Mesenchymal stem cell (in vitro differentiated cells and primary cell): ENCODE results near the gene CD163L1. TPM values are rescaled to one million over a fixed set of nuclear protein-coding genes. Genes with fewer than 3 reads are reported as not detected.

Source experiments
- DNase-seq: peaks from one replicate; pipeline ENCODE4 v3.0.0-alpha.2; 2013
- H2AFZ ChIP-seq: one replicate; pipeline ENCODE4 v1.6.1; 2013; ENCODE audit warnings: low read depth, mild to moderate bottlenecking, control low read depth, inconsistent platforms, low read length, moderate library complexity
- H2AK5ac ChIP-seq: 2 replicates; pipeline ENCODE4 v1.6.1; 2013; ENCODE audit warnings: low read length, moderate library complexity, mild to moderate bottlenecking, inconsistent platforms; ENCODE audit not compliant: severe bottlenecking
- H2BK120ac ChIP-seq: one replicate; pipeline ENCODE4 v1.6.1; 2013; ENCODE audit warnings: low read depth, mild to moderate bottlenecking, inconsistent platforms, low read length, moderate library complexity
- H2BK12ac ChIP-seq, 2 experiments: one replicate each; pipeline ENCODE4 v1.6.1; 2013; ENCODE audit warnings: inconsistent platforms in 2 of 2, low read length in 2 of 2, mild to moderate bottlenecking in 2 of 2, moderate library complexity in 2 of 2, control low read depth in 1 of 2
- H2BK15ac ChIP-seq: one replicate; pipeline ENCODE4 v1.6.1; 2013; ENCODE audit warnings: mild to moderate bottlenecking, low read depth, inconsistent platforms; ENCODE audit not compliant: poor library complexity, severe bottlenecking
- H2BK5ac ChIP-seq: 2 replicates; pipeline ENCODE4 v1.6.1; 2013; ENCODE audit warnings: low read depth, mild to moderate bottlenecking, low read length, control low read depth, inconsistent platforms; ENCODE audit not compliant: poor library complexity, severe bottlenecking
- H3K14ac ChIP-seq, 2 experiments: one replicate each; pipeline ENCODE4 v1.6.1; 2013; ENCODE audit warnings: inconsistent platforms in 2 of 2, low read length in 2 of 2, control low read depth in 1 of 2, mild to moderate bottlenecking in 1 of 2, moderate library complexity in 1 of 2
- H3K18ac ChIP-seq, 2 experiments: one replicate each; pipeline ENCODE4 v1.6.1; 2013; ENCODE audit warnings: inconsistent platforms in 2 of 2, low read length in 2 of 2, control low read depth in 1 of 2, low read depth in 1 of 2, mild to moderate bottlenecking in 1 of 2
- H3K23ac ChIP-seq, 2 experiments: one replicate each; pipeline ENCODE4 v1.6.1; 2013; ENCODE audit warnings: inconsistent platforms in 2 of 2, low read length in 2 of 2, mild to moderate bottlenecking in 2 of 2, moderate library complexity in 2 of 2, control low read depth in 1 of 2
- H3K27ac ChIP-seq: 2 replicates; pipeline ENCODE4 v1.5.1; 2013; ENCODE audit warnings: mild to moderate bottlenecking, moderate library complexity, low read length, control low read depth, inconsistent platforms; ENCODE audit not compliant: poor library complexity, severe bottlenecking
- H3K27me3 ChIP-seq, 2 experiments: 2 replicates each; pipeline versions ENCODE4 v1.6.1 to v1.7.0; 2013; ENCODE audit warnings: low read length in 2 of 2, mild to moderate bottlenecking in 2 of 2, moderate library complexity in 2 of 2, control low read depth in 1 of 2, inconsistent platforms in 1 of 2; ENCODE audit not compliant: control insufficient read depth in 1 of 2, insufficient read depth in 1 of 2
- H3K36me3 ChIP-seq, 2 experiments: 2 replicates each; pipeline versions ENCODE4 v1.6.1 to v1.7.0; 2013; ENCODE audit warnings: low read length in 2 of 2, control low read depth in 1 of 2, inconsistent platforms in 1 of 2, low read depth in 1 of 2, mild to moderate bottlenecking in 1 of 2; ENCODE audit not compliant: insufficient read depth in 2 of 2, control insufficient read depth in 1 of 2
- H3K4ac ChIP-seq, 2 experiments: one replicate each; pipeline ENCODE4 v1.6.1; 2013; ENCODE audit warnings: inconsistent platforms in 2 of 2, low read length in 2 of 2, mild to moderate bottlenecking in 2 of 2, moderate library complexity in 2 of 2, control low read depth in 1 of 2, low read depth in 1 of 2
- H3K4me1 ChIP-seq: 2 replicates; pipeline ENCODE4 v1.6.1; 2013; ENCODE audit warnings: low read depth, low read length, control low read depth; ENCODE audit not compliant: control insufficient read depth, insufficient read depth
- H3K4me2 ChIP-seq: 2 replicates; pipeline ENCODE4 v1.6.1; 2013; ENCODE audit warnings: low read length, mild to moderate bottlenecking, inconsistent platforms; ENCODE audit not compliant: poor library complexity, severe bottlenecking
- H3K4me3 ChIP-seq, 2 experiments: 2 replicates each; pipeline versions ENCODE4 v1.5.1 to v1.7.0; 2013; ENCODE audit warnings: low read length in 2 of 2, mild to moderate bottlenecking in 2 of 2, control low read depth in 1 of 2, low read depth in 1 of 2; ENCODE audit not compliant: insufficient read depth in 1 of 2
- H3K79me1 ChIP-seq: replicated peaks from 2 replicates; pipeline ENCODE4 v1.6.1; 2013; ENCODE audit warnings: mild to moderate bottlenecking, control low read depth, low read length, inconsistent platforms; ENCODE audit not compliant: poor library complexity, severe bottlenecking
- H3K9ac ChIP-seq: 2 replicates; pipeline ENCODE4 v1.7.0; 2013; ENCODE audit warnings: mild to moderate bottlenecking, low read length, moderate library complexity
- H3K9me3 ChIP-seq: 2 replicates; pipeline ENCODE4 v1.7.0; 2013; ENCODE audit warnings: mild to moderate bottlenecking, low read length; ENCODE audit not compliant: control insufficient read depth
- H4K8ac ChIP-seq: one replicate; pipeline ENCODE4 v1.6.1; 2013; ENCODE audit warnings: inconsistent platforms, mild to moderate bottlenecking, low read length, moderate library complexity
- H4K91ac ChIP-seq: one replicate; pipeline ENCODE4 v1.6.1; 2013; ENCODE audit warnings: mild to moderate bottlenecking, low read length, inconsistent platforms
- WGBS: methylation state at CpG from one replicate; pipeline ENCODE4 v1.1.7; 2013; ENCODE audit warnings: mixed read lengths; 5-methylcytosine and 5-hydroxymethylcytosine counted together
- polyA plus RNA-seq, 2 experiments: library from polyadenylated mRNA; stranded (reverse); fragments of 200-250 nt; gene quantifications; one replicate each; pipeline ENCODE4 v1.2.3, GENCODE V29; 2013

The CD163L1 gene
- polyA plus RNA-seq (2013, experiment 1 of 2) = 2.1 TPM
- polyA plus RNA-seq (2013, experiment 2 of 2) = 2.7 TPM

DNA sequence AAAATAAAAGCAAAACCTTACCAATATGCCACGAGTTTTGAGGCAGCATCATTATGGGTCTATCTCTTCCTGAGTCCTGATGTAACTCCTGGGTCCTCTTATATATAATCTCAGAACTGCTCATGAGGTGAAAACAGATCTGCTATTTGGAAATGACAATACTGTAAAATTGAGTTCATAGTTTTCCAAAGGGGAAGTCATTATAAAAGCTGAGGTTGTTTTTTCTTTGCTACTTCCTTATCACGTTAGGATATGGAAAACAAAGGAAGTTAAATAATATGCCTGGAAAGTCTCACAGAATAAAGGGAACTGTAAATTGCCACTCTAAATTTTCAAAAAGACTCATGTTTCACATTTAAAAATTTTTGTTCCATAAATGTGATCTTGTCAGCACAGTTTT lies at the start of gene CD163L1:
Gene CD163L1 (minus strand): TSS at position 78 of the 400 bp plus-strand sequence. CDS start 26 bp downstream, at position 52.
- no peak within 1 kb of the TSS for H3K4ac ChIP-seq
- no peak within 1 kb of the TSS for H3K18ac ChIP-seq
- H3K4me2 ChIP-seq = no peak within 1 kb of the TSS
- H3K9me3 ChIP-seq = no peaks in the 10 kb centered on the region
- H2BK15ac ChIP-seq = no peak within 1 kb of the TSS
- H3K14ac ChIP-seq = no peak within 1 kb of the TSS
- no peak within 1 kb of the TSS for H4K91ac ChIP-seq
- no peak within 1 kb of the TSS for H3K27ac ChIP-seq
- H2AFZ ChIP-seq = no peak within 1 kb of the TSS
- H3K4me3 ChIP-seq = no peak within 1 kb of the TSS
- H3K23ac ChIP-seq = no peak within 1 kb of the TSS
- no peak within 1 kb of the TSS for H2BK120ac ChIP-seq
- no peaks in the 10 kb centered on the region for H3K36me3 ChIP-seq
- H3K9ac ChIP-seq = no peak within 1 kb of the TSS
- H3K4me1 ChIP-seq = peaks cover 6% of the 10 kb centered on the region
- no peaks in the 10 kb centered on the region for H3K79me1 ChIP-seq
- H2AK5ac ChIP-seq = no peak within 1 kb of the TSS
- H3K27me3 ChIP-seq = no peaks in the 10 kb centered on the region
- H4K8ac ChIP-seq = no peak within 1 kb of the TSS
- no peak within 1 kb of the TSS for H2BK12ac ChIP-seq
- no peak within 1 kb of the TSS for H2BK5ac ChIP-seq
- WGBS = 67% methylated on average over 1 of the region's 2 CpGs
- no peak for DNase-seq

DNA sequence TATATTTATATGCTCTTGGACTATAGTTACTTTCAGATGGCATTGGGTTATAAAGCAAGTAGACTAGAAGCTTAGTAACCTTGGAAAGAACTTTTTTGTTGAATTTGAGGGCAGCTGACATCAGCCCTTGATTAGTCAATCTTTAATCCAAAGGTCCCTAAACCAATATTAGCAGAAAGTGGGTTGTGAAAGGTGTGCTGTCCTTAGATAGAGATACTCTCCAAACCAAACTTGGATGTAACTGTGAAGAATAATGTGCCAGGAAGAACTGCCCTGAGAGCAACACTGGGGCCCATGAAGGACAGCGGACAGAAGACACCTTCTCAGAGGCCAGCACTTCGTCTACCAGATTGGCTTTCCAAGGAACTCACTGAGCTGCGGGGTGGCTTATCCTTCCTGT lies 49.1 kb upstream of the CD163L1 start:
- Histone ChIP-seq H3K9me3 (no peaks in the 10 kb centered on the region), H2BK15ac (no peak overlapping the region), H2BK120ac (no peak overlapping the region), H3K4me2 (no peak overlapping the region), H2BK5ac (no peak overlapping the region), H4K91ac (no peak overlapping the region), H3K23ac (no peak overlapping the region), H2BK12ac (no peak overlapping the region), H3K14ac (no peak overlapping the region), H4K8ac (no peak overlapping the region), H3K9ac (no peak overlapping the region), H3K27ac (no peak overlapping the region), H3K27me3 (no peaks in the 10 kb centered on the region), H3K4me3 (no peak overlapping the region), H3K79me1 (no peaks in the 10 kb centered on the region), H3K18ac (no peak overlapping the region), H3K4ac (no peak overlapping the region), H2AK5ac (no peak overlapping the region), H2AFZ (no peak overlapping the region), H3K36me3 (no peaks in the 10 kb centered on the region), H3K4me1 (no peaks in the 10 kb centered on the region)
- 94% methylated on average over 3 of the region's 3 CpGs for WGBS
- DNase-seq = no peak

DNA sequence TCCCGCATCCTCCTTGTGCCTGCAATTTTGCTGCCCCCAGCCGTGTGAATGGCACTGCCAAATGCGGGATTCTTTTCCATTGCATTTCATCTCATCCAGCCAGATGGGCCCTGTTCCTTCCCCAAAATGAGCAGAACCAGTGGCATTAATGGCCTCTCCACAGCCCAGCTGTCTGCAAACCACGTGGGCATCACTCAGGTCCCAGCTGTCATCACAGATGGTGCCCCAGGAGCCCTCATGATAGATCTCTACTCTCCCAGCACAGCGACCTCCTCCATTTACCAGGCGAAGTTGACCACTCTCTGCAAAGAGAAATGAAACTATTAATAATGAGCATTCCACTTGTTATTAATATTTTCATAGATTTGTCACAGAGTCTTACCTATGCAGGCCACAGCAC lies 42.6 kb upstream of the CD163L1 start:
- Histone ChIP-seq H3K4me2 (no peak overlapping the region), H2BK12ac (no peak overlapping the region), H3K4ac (no peak overlapping the region), H2AK5ac (no peak overlapping the region), H3K23ac (no peak overlapping the region), H3K9ac (no peak overlapping the region), H4K8ac (no peak overlapping the region), H3K4me3 (no peak overlapping the region), H2BK15ac (no peak overlapping the region), H2BK120ac (no peak overlapping the region), H3K27me3 (no peaks in the 10 kb centered on the region), H3K27ac (no peak overlapping the region), H3K18ac (no peak overlapping the region), H4K91ac (no peak overlapping the region), H3K14ac (no peak overlapping the region), H2AFZ (no peak overlapping the region), H3K79me1 (no peaks in the 10 kb centered on the region), H3K36me3 (no peaks in the 10 kb centered on the region), H2BK5ac (no peak overlapping the region), H3K9me3 (no peaks in the 10 kb centered on the region), H3K4me1 (no peaks in the 10 kb centered on the region)
- DNase-seq = no peak
- 83% methylated on average over 4 of the region's 6 CpGs for WGBS

DNA sequence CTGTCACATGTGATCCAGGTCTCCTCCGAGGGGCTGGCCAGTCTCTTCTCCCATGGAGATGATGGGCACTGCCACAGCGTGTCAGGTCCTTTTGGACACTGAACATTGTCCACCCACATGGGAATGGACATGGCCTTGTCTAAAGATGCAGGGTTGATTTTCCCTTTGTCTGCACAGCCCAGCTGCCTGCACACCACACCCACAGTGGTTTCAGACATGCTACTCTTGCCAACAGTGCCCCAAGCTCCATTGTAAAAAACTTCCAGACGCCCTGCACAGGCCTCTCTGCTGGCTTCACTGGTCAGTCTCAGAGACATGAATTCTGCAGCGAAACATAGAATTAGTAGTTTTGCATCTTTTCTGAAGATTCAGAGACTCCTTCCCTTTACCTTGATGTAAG lies 41.1 kb upstream of the CD163L1 start:
- no peak for DNase-seq
- no peak overlapping the region for H2BK12ac ChIP-seq
- H4K8ac ChIP-seq = no peak overlapping the region

More for the DNA sequence above, 41.1 kb upstream of the CD163L1 start:
- Histone ChIP-seq H3K14ac (no peak overlapping the region), H2AFZ (no peak overlapping the region), H3K27me3 (no peaks in the 10 kb centered on the region), H3K36me3 (no peaks in the 10 kb centered on the region), H3K27ac (no peak overlapping the region), H3K9ac (no peak overlapping the region), H3K4me3 (no peak overlapping the region), H3K79me1 (no peaks in the 10 kb centered on the region), H3K23ac (no peak overlapping the region), H2BK15ac (no peak overlapping the region), H3K4ac (no peak overlapping the region), H2BK120ac (no peak overlapping the region), H2BK5ac (no peak overlapping the region), H3K4me2 (no peak overlapping the region), H2AK5ac (no peak overlapping the region), H3K18ac (no peak overlapping the region), H3K4me1 (no peaks in the 10 kb centered on the region), H4K91ac (no peak overlapping the region), H3K9me3 (no peaks in the 10 kb centered on the region)
- WGBS = 93% methylated on average over 2 of the region's 4 CpGs
